EL (cell line): ENCODE data around the gene ALKBH1.
"Not testable (repeated sequence)": the region's sequence is repeated elsewhere in the genome, so short reads cannot be mapped to it uniquely, and the experiment has no call there.

Experiments
- DNase-seq: peaks from one replicate; pipeline ENCODE4 v3.0.0-alpha.2; 2016

The ALKBH1 gene

DNA sequence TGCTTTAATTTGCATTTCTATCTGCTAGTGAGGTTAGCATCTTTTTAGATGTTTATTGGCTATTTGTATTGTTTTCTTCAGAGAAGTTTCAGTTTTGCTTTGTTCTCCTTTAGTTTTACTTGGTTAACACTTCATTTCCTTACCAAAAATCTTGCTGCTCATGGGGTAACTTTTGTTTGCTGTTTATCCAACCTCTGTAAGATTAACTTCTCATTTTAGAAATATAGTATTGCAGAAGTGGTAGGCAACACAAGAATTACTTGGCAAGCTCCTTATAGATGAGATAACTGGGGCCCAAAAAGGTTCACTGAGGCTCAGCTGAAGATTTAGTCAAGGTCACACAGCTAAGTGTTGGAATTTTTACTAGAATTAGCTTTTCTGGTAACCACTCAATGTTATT is 40.5 kb downstream of the ALKBH1 start:
- DNase-seq = no peak

- peak; percentile 50 for DNase-seq
Observed at GRCh38 chr14:77663293-77663692, 44.5 kb downstream of the ALKBH1 start.

- DNase-seq = not testable (repeated sequence)
Observed at GRCh38 chr14:77661562-77661961, 46.3 kb downstream of the ALKBH1 start.

- DNase-seq = no peak
Observed at GRCh38 chr14:77660754-77661153, 47.1 kb downstream of the ALKBH1 start.

- DNase-seq = no peak
Observed at GRCh38 chr14:77659831-77660230, 48.0 kb downstream of the ALKBH1 start.

DNA sequence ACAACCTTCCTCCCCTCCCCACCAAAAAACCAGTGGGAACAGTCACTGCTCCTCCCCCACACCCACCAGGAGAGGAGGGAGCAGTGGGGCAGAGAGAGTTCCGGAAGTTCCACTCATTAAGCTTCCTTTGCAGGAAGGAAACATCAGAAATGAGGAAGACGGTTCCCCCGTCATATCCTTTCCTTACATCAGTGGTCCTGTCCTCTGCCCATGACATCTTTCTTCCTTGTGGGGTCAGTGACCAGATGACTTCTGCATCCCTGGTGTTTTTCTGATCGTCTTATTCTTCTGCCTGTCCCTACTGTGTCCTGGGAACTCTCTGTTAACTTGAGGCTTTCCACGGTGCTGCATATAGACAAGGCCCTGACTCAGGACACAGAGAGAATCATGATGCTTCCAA is 50.5 kb downstream of the ALKBH1 start:
- no peak for DNase-seq

DNA sequence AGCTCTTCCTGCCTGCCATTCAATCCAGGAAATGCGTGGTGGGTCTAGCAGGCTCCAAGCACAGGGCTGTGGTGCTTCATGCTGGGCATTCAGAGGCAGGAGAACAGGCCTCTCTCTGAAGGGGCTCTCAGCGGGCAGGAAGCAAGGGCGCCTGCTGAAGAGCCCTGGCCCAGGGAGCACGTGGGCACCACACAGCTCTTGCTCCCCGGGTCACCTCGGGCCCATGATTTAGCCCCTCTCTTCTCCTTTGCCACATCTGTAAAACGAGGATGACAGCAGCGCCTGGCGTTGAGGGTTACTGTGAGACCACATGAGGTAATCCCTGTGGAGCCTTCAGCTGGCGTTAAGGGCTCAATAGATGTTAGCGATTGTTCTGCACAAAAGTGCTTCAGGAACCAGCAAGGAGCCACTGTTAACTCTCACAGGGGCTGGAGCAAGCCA is 53.8 kb downstream of the ALKBH1 start:
- no peak for DNase-seq

- DNase-seq = no peak
Observed at GRCh38 chr14:77649326-77649725, 58.5 kb downstream of the ALKBH1 start.

GRCh38 chr14:77648520-77649200 is 59.2 kb downstream of the ALKBH1 start:
- no peak for DNase-seq

DNA sequence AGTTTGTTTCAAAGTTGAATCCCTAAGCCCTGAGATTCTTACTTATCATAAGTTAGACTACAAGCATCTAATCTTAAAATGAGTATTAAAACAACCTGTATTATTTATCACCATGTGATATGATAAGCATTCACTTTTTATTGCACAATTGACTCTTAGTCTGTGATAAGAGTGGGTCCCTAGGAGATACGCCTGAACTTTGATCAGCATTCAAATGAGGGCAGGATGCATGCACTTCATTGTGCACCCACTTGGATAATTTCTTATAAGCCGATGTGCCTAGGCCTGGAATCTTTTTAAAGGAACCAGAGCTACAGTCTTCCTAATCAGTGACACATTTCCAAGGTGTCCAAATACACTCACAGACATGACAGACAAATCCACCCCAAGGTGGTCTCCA is 60.0 kb downstream of the ALKBH1 start:
- DNase-seq = no peak

GRCh38 chr14:77646907-77647306 is 60.9 kb downstream of the ALKBH1 start:
- DNase-seq = no peak

GRCh38 chr14:77645520-77646230 is 62.1 kb downstream of the ALKBH1 start:
- DNase-seq = no peak

GRCh38 chr14:77642407-77642806 is 65.4 kb downstream of the ALKBH1 start:
- no peak for DNase-seq

- DNase-seq = peak; percentile 77
Observed at GRCh38 chr14:77641534-77642341, 66.1 kb downstream of the ALKBH1 start.

- DNase-seq = peak; percentile 38
Observed at GRCh38 chr14:77640756-77641533, 66.9 kb downstream of the ALKBH1 start.

DNA sequence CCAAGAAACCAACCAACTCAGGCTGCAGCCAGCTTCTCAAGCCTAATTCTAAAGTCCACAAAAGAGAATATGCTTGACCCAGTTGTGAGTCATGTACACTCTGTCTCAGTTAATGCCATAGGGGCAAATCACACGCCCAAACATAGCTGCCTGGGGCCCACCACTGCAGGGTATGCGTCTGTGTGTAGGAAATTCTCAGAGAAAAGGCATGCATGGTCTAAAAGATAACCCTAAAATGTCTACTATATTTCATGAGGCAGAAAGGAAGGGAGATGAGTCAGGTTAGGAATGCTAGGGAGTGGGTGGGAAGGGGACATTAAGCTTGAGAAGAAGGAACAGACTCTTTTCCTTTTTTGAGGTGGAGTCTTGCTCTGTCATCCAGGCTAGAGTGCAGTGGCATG is 69.1 kb downstream of the ALKBH1 start:
- DNase-seq = peak; percentile 97

DNA sequence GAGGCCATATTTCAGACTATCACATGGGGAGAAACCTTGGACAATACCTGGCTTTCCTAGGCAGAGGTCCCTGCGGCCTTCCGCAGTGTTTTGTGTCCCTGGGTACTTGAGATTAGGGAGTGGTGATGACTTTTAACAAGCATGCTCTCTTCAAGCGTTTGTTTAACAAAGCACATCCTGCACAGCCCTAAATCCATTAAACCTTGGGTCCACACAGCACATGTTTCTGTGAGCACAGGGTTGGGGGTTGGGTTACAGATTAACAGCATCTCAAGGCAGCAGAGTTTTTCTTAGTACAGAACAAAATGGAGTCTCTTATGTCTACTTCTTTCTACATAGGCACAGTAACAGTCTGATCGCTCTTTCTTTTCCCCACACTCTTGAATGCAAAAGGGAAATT is 72.0 kb downstream of the ALKBH1 start:
- DNase-seq = not testable (repeated sequence)

DNA sequence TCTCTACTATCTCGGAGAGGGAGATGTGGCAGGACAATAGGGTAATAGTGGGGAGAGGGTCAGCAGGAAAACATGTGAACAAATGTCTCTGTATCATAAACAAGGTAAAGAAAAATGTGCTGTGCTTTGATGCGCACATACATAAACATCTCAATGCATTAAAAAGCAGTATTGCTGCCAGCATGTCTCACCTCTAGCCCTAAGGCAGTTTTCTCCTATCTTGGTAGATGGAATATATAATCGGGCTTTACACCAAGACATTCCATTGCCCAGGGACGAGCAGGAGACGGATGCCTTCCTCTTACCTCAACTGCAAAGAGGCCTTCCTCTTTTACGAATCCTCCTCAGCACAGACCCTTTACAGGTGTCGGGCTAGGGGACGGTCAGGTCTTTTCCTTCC is 72.4 kb downstream of the ALKBH1 start:
- not testable (repeated sequence) for DNase-seq

DNA sequence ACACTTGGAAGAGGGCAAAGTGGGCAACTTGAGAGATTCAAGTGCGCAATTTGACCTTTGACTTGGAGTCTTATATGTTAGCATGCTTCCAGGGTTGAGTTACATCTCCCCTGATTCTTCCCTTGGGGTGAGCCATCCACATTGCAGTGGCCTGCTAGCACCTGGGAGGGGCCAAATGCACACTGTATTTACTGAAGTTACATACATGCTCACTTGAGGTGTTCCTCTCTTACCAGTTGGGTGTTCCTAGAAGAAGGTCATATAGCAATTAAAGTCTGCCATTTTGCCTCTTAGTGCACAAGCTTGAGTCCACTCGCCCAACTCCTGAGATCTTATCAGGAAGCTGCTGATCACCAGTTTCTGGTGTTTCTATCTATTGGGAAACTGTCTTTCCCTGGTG is 77.7 kb downstream of the ALKBH1 start:
- no peak for DNase-seq

- DNase-seq = no peak
Observed at GRCh38 chr14:77625360-77625759, 82.5 kb downstream of the ALKBH1 start.

DNA sequence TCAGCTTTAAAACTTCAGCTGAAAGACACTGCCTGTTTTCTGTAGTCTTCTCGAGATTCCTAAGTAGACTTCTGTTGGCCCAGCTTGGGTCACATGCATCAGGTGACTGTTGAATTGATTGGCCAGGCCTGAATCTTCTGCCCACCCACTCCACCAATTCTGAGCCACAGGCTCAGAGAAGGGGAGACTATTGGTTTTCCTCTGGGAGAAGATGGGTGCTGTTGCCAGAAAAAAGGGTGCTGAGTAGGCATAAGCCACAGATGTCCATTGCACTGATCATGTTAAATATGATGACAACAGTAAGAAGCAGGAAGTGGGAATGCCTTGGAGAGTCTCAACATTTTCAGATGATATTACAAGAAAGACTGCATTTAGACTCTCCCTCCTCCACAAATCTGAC is 84.6 kb downstream of the ALKBH1 start:
- DNase-seq = no peak
